Gastrocnemius medialis (tissue), 4 donors: ENCODE results near the gene KIAA0319L.

ENCODE experiments used
- CTCF ChIP-seq, 5 experiments: fragments of 450-650 bp in 3 of 5; fragments of 200-600 bp in 2 of 5; sonication (generic) in 2 of 5; IDR thresholded peaks in 4 of 5; conservative IDR thresholded peaks in 1 of 5; 1 replicate in 4 of 5; 2 replicates in 1 of 5; pipeline ENCODE4 v1.5.1; 2016 to 2019; ENCODE audit warnings: antibody characterized with exemption in 5 of 5, mild to moderate bottlenecking in 3 of 5, moderate library complexity in 3 of 5
- POLR2A ChIP-seq, 2 donors: fragments of 450-650 bp; IDR thresholded peaks; one replicate each; pipeline ENCODE4 v1.6.1; 2017; ENCODE audit warnings: antibody characterized with exemption in 2 of 2, mild to moderate bottlenecking in 2 of 2, moderate library complexity in 2 of 2

- TF ChIP-seq CTCF (IDR thresholded peaks at IDR 0.05 in 4 of 5, conservative IDR thresholded peaks at IDR 0.05 in 1 of 5), result no peak
- no peak for TF ChIP-seq POLR2A (IDR thresholded peaks at IDR 0.05)
Observed at GRCh38 chr1:35533586-35533985, 23.6 kb downstream of the KIAA0319L start.
